Chondrocyte (in vitro differentiated cells): ENCODE data around the gene MARCHF10. TPM values are rescaled to one million over a fixed set of nuclear protein-coding genes. Genes with fewer than 3 reads are reported as not detected.
"Not testable (repeated sequence)": the region's sequence is repeated elsewhere in the genome, so short reads cannot be mapped to it uniquely, and the experiment has no call there.

ENCODE experiments used
- DNase-seq: peaks from one replicate; pipeline ENCODE4 v3.0.0; 2021; ENCODE audit warnings: mixed read lengths, low spot score
- H3K27ac Mint-ChIP-seq: one replicate; pipeline ENCODE4 v1.8.0; 2021; ENCODE audit warnings: mild to moderate bottlenecking, moderate library complexity, mixed read lengths; ENCODE audit not compliant: unreplicated experiment
- H3K27me3 Mint-ChIP-seq: 2 replicates; pipeline ENCODE4 v1.8.0; 2021; ENCODE audit warnings: low read depth, mixed read lengths
- H3K36me3 Mint-ChIP-seq: 2 replicates; pipeline ENCODE4 v1.8.0; 2021; ENCODE audit warnings: low read depth, mixed read lengths
- H3K4me1 Mint-ChIP-seq: 2 replicates; pipeline ENCODE4 v1.8.0; 2021; ENCODE audit warnings: low read depth, mild to moderate bottlenecking, mixed read lengths
- H3K4me3 Mint-ChIP-seq: one replicate; pipeline ENCODE4 v1.8.0; 2021; ENCODE audit warnings: mild to moderate bottlenecking, moderate library complexity, mixed read lengths; ENCODE audit not compliant: unreplicated experiment
- H3K9me3 Mint-ChIP-seq: 2 replicates; pipeline ENCODE4 v1.8.0; 2021; ENCODE audit warnings: low read depth, mixed read lengths
- total RNA-seq: library from RNA; stranded (reverse); gene quantifications from 3 replicates; pipeline ENCODE4 v1.2.1, GENCODE V29; 2021
- TF ChIP-seq, protein P1 (sequence below): fragments of 200-600 bp; sonication (generic); IDR thresholded peaks from 2 replicates; pipeline ENCODE4 v1.5.0; 2021; ENCODE audit warnings: antibody characterized with exemption, mild to moderate bottlenecking, moderate library complexity

MARCHF10 gene
- total RNA-seq, 1 donor from 2014 or later, result 0.17 TPM

DNA sequence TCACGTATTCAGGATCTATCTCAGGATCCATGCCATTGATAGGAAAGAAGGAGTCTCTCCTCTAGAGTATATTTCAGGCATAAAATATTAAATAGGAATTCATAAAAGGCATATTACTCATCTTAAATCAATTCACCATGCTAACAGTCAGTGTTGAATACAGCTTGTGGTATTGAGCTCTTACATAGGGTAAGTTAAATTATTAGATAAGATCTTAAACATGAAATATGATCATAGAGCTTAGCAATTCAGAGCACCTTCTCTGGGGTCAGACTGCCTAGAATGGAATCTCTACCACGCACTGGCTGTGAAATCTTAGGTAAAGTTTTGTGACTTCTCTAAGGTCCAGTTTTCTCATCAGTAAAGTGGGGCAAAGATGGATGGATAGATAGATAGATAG lies 20.7 kb downstream of the MARCHF10 start:
- TF ChIP-seq, protein P1, sequence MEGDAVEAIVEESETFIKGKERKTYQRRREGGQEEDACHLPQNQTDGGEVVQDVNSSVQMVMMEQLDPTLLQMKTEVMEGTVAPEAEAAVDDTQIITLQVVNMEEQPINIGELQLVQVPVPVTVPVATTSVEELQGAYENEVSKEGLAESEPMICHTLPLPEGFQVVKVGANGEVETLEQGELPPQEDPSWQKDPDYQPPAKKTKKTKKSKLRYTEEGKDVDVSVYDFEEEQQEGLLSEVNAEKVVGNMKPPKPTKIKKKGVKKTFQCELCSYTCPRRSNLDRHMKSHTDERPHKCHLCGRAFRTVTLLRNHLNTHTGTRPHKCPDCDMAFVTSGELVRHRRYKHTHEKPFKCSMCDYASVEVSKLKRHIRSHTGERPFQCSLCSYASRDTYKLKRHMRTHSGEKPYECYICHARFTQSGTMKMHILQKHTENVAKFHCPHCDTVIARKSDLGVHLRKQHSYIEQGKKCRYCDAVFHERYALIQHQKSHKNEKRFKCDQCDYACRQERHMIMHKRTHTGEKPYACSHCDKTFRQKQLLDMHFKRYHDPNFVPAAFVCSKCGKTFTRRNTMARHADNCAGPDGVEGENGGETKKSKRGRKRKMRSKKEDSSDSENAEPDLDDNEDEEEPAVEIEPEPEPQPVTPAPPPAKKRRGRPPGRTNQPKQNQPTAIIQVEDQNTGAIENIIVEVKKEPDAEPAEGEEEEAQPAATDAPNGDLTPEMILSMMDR, result no peak
- H3K4me3 Mint-ChIP-seq, result no peak overlapping the region
- H3K4me1 Mint-ChIP-seq, result peaks cover 31% of the 10 kb centered on the region
- peaks cover 6% of the 10 kb centered on the region for H3K36me3 Mint-ChIP-seq
- no peaks in the 10 kb centered on the region for H3K27me3 Mint-ChIP-seq
- H3K27ac Mint-ChIP-seq, result no peak overlapping the region
- peaks cover 15% of the 10 kb centered on the region for H3K9me3 Mint-ChIP-seq
- DNase-seq, result no peak

DNA sequence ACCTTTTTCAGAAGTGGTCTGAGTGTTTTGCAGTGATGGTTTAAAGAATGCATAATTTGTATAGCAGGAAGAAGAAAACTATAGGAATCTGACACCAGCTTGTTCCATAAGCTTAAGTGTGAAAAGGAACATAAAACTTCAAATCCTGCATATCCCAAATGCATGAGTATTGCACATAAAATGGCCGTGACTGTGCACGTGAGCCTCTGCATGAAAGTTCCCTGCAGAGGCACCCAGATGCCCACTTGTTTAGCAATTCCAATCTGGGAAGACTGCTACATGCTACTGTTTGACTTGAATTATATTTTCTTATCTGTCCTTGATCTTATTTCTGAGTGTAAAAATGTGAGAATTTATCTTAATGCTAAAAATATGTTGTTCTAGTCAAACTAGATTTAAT lies 21.5 kb downstream of the MARCHF10 start:
- Mint-ChIP-seq H3K4me1 (peaks cover 29% of the 10 kb centered on the region), H3K9me3 (peaks cover 15% of the 10 kb centered on the region), H3K4me3 (no peak overlapping the region), H3K36me3 (peaks cover 6% of the 10 kb centered on the region), H3K27ac (no peak overlapping the region), H3K27me3 (no peaks in the 10 kb centered on the region)
- TF ChIP-seq, protein P1, result no peak
- no peak for DNase-seq

DNA sequence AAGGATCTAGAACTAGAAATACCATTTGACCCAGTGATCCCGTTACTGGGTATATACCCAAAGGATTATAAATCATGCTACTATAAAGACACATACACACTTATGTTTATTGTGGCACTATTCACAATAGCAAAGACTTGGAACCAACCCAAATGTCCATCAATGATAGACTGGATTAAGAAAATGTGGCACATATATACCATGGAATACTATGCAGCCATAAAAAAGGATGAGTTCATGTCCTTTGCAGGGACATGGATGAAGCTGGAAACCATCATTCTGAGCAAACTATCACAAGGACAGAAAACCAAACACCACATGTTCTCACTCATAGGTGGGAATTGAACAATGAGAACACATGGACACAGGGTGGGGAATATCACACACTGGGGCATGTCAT lies 22.1 kb downstream of the MARCHF10 start:
- H3K27ac Mint-ChIP-seq, H3K4me3 Mint-ChIP-seq, H3K27me3 Mint-ChIP-seq, H3K36me3 Mint-ChIP-seq, DNase-seq: not testable (repeated sequence)
- Mint-ChIP-seq H3K4me1 (peaks cover 29% of the 10 kb centered on the region), H3K9me3 (peaks cover 15% of the 10 kb centered on the region)

DNA sequence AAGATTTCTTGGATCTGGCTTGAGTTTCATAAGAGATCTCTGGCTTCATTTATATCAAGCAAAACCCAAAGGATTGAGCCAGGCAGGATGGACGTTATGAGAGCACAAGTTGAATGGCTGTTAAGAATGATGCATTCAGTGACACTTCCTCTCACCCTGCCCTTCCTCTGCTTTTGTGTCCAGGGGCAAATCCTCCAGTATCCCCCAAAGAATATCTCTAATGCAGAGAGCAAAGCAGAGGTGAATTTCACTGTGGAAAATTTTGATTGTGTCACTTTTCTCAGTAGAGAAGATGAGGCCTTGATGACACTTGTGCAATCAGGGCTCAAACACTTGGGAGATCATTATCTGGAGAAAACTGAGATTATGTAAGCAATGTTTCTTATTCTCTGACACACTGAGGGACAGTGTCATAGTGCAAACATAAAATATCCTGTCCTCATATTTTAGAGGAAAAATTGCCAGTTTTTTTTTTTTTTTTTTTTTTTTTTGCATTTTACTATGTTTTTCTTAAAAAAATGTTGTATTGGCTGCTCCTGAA lies 25.3 kb downstream of the MARCHF10 start:
- no peak overlapping the region for H3K4me3 Mint-ChIP-seq
- H3K27ac Mint-ChIP-seq, result no peak overlapping the region
- peaks cover 6% of the 10 kb centered on the region for H3K36me3 Mint-ChIP-seq
- peaks cover 15% of the 10 kb centered on the region for H3K9me3 Mint-ChIP-seq
- TF ChIP-seq, protein P1, result no peak
- no peak for DNase-seq
- H3K27me3 Mint-ChIP-seq, result no peaks in the 10 kb centered on the region
- H3K4me1 Mint-ChIP-seq, result peaks cover 42% of the 10 kb centered on the region

DNA sequence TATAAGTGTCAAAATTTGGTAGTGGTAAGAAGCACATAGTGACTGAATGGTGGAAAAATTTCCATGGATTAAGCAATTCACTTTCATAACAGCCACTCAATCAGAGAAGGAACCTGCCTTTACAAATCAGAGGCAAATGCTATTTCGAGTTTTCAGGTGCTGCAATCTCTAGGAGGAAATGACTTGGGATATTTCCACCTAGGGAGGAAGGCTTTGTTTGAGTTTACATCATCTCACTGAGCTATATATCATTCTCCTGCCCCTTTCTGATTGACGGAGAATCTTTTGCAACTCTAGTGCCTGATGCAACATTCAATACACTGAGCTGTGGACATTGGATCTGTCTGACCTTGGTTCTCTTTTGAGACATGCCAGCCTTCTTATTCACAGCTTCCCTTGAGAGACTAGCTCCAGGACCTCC lies 26.3 kb downstream of the MARCHF10 start:
- Mint-ChIP-seq H3K27ac (peak overlapping the region; percentile 90), H3K9me3 (peaks cover 15% of the 10 kb centered on the region), H3K4me1 (peaks cover 44% of the 10 kb centered on the region), H3K4me3 (no peak overlapping the region), H3K36me3 (peaks cover 6% of the 10 kb centered on the region), H3K27me3 (no peaks in the 10 kb centered on the region)
- TF ChIP-seq, protein P1, result no peak
- no peak for DNase-seq

DNA sequence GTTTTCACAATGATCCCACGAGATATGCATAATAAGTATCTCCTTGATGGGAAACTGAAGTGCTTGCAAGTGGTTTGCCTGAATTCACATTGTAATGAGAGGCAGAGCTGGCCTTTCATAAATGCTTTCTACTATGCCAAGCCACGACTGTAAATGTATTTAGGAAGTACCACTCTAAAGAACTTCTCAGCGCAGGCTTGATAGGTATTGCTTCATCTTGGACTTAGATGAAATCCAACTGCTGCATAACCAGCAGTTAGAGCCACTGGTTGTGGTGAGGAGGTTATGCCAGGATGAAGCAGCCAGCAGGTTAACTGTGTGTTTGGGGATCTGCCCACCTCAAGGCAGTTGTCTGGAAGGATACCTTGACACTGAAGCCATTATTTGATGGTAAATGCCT lies 26.8 kb downstream of the MARCHF10 start:
- H3K27ac Mint-ChIP-seq, result peak overlapping the region; percentile 90
- H3K4me3 Mint-ChIP-seq, result no peak overlapping the region
- H3K27me3 Mint-ChIP-seq, result no peaks in the 10 kb centered on the region
- peaks cover 15% of the 10 kb centered on the region for H3K9me3 Mint-ChIP-seq
- peaks cover 6% of the 10 kb centered on the region for H3K36me3 Mint-ChIP-seq
- TF ChIP-seq, protein P1, result no peak
- DNase-seq, result no peak
- H3K4me1 Mint-ChIP-seq, result peaks cover 44% of the 10 kb centered on the region
